Ectodermal cell (in vitro differentiated cells): ENCODE measurements around the gene ZNF587.
"Not testable (repeated sequence)": the region's sequence is repeated elsewhere in the genome, so short reads cannot be mapped to it uniquely, and the experiment has no call there.

Experiments used
- H3K27ac ChIP-seq: 2 replicates; pipeline ENCODE4 v1.7.0; 2013; ENCODE audit warnings: mild to moderate bottlenecking, low read depth, low read length; ENCODE audit not compliant: insufficient read depth, poor library complexity, severe bottlenecking
- H3K27me3 ChIP-seq: 2 replicates; pipeline ENCODE4 v1.7.0; 2013; ENCODE audit warnings: mild to moderate bottlenecking, low read length; ENCODE audit not compliant: insufficient read depth, control insufficient read depth, poor library complexity, severe bottlenecking
- H3K36me3 ChIP-seq: one replicate; pipeline ENCODE4 v1.7.0; 2013; ENCODE audit warnings: low read length; ENCODE audit not compliant: control insufficient read depth, insufficient read depth
- H3K4me1 ChIP-seq: one replicate; pipeline ENCODE4 v1.7.0; 2013; ENCODE audit warnings: low read length; ENCODE audit not compliant: control insufficient read depth, insufficient read depth
- H3K4me3 ChIP-seq: 2 replicates; pipeline ENCODE4 v1.7.0; 2013; ENCODE audit warnings: low read depth, low read length, control low read depth; ENCODE audit not compliant: insufficient read depth
- H3K9me3 ChIP-seq: 2 replicates; pipeline ENCODE4 v1.7.0; 2013; ENCODE audit warnings: mild to moderate bottlenecking, low read length, moderate library complexity; ENCODE audit not compliant: control insufficient read depth
- WGBS, 2 experiments: methylation state at CpG; one replicate each; pipeline ENCODE4 v1.1.7; 2013; ENCODE audit warnings: missing lambda C conversion rate in 2 of 2; 5-methylcytosine and 5-hydroxymethylcytosine counted together

Gene ZNF587

DNA sequence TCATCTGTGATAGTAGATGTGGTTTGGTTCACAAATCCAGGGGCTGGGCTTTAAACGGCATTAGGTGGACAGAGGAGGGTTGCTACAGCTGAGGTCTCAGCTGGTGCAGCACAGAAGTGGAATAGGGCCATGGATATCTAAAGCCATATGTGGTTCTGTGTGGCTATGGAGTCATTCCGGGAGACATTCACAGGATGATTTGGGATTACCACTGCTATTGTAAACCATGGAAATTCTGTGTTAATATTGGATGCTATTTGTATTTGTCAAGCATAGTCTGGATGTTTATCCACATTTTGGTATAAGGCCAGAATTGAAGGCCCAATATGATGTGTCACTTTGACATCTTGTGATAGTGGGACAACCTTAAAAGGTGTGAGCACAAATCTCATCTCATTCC, 26.5 kb upstream of the ZNF587 start:
- not testable (repeated sequence) for H3K27ac ChIP-seq, H3K27me3 ChIP-seq, H3K4me3 ChIP-seq, H3K9me3 ChIP-seq, H3K36me3 ChIP-seq
- H3K4me1 ChIP-seq, result peaks cover 10% of the 10 kb centered on the region
- 95 to 96% methylated on average over 2 of the region's 2 CpGs for WGBS, 2 experiments

DNA sequence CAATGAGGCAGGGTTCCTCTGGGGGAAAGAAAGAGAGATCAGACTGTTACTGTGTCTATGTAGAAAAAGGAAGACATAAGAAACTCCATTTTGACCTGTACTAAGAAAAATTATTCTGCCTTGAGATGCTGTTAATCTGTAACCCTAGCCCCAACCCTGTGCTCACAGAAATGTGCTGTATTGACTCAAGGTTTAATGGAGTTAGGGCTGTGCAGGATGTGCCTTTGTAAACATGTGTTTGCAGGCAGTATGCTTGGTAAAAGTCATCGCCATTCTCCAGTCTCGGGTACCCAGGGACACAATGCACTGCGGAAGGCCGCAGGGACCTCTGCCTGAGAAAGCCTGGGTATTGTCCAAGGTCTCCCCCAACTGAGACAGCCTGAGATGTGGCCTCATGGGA, 26.1 kb upstream of the ZNF587 start:
- H3K9me3 ChIP-seq, H3K36me3 ChIP-seq, H3K27me3 ChIP-seq, H3K4me3 ChIP-seq, H3K27ac ChIP-seq: not testable (repeated sequence)
- peaks cover 10% of the 10 kb centered on the region for H3K4me1 ChIP-seq
- 91 to 94% methylated on average over 4 of the region's 4 CpGs for WGBS, 2 experiments

DNA sequence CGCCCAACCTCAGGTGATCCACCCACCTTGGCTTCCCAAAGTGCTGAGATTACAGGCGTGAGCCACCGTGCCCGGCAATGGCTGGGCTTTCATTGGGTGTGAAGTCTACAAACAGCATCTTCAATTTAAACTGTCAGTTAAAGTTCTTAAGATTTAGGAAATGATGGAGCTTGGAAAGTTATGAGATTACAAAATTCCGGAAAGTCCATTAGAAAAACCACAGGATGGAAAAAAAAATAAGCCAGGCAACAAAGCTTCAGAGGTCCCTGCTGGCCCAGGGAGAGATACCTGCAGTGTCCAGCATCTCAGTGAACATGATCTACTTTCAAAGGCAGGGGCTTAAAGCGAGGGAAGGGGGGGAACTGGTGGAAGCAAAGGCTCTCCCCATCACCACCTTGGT, 24.1 kb upstream of the ZNF587 start:
- Histone ChIP-seq H3K9me3 (no peaks in the 10 kb centered on the region), H3K4me3 (no peak overlapping the region), H3K4me1 (peaks cover 8% of the 10 kb centered on the region), H3K27me3 (no peaks in the 10 kb centered on the region), H3K36me3 (no peaks in the 10 kb centered on the region), H3K27ac (no peak overlapping the region)
- 91 to 96% methylated on average over 6 of the region's 6 CpGs for WGBS, 2 experiments

DNA sequence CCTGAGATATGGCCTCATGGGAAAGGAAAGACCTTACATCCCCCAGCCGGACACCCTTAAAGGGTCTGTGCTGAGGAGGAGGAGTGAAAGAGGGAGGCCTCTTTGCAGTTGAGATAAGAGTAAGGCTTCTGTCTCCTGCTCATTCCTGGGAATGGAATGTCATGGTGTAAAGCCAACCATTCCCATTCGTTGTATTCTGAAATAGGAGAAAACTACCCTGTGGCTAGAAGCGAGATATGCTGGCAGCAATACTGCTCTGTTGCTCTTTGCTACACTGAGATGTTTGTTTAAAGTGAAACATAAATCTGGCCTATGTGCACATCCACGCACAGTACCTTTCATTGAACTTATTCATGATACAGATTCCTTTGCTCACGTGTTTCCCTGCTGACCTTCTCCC, 20.3 kb upstream of the ZNF587 start:
- Histone ChIP-seq H3K36me3 (no peaks in the 10 kb centered on the region), H3K4me3 (no peak overlapping the region), H3K9me3 (no peaks in the 10 kb centered on the region), H3K27ac (peak overlapping the region; percentile 86), H3K4me1 (peaks cover 8% of the 10 kb centered on the region), H3K27me3 (no peaks in the 10 kb centered on the region)
- 93 to 96% methylated on average over 5 of the region's 5 CpGs for WGBS, 2 experiments

- H3K27ac ChIP-seq, result peak within 1 kb of the TSS; percentile 86
- WGBS, 2 experiments, result 0 to 1% methylated on average over 22 of the region's 22 CpGs
- no peaks in the 10 kb centered on the region for H3K27me3 ChIP-seq
These were observed 19.5 kb upstream of the ZNF587 start, which contains the start of gene ZNF587B for GRCh38 chr19:57830071-57830602. TSS of gene ZNF587B (plus strand) at chr19:57830299. CDS start at chr19:57830529, 230 bp downstream.

DNA sequence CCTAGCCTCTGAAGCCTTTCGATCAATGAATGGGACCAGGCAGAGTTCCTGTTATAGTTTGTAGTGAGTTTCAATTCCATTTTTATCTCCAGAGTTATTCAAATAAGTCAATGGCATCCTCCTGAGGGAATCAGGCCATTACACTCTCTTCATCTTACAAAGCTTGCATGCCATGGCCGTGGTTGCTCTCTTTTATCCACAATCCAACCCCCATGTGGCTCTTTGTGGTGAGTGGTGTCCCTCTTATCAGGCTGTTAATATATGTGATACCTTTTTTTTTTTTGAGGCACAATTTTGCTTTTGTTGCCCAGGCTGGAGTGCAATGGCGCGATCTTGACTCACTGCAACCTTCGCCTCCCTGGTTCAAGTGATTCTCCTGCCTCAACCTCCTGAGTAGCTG, 12.7 kb upstream of the ZNF587 start:
- H3K4me1 ChIP-seq, H3K27me3 ChIP-seq, H3K4me3 ChIP-seq, H3K27ac ChIP-seq, H3K36me3 ChIP-seq, H3K9me3 ChIP-seq: not testable (repeated sequence)
- WGBS, 2 experiments, result 93 to 94% methylated on average over 4 to 5 of the region's 5 CpGs

More at GRCh38 chr19:57830071-57830602, 19.5 kb upstream of the ZNF587 start, which contains the start of gene ZNF587B:
- H3K4me1 ChIP-seq, result peaks cover 8% of the 10 kb centered on the region
- H3K36me3 ChIP-seq, result no peaks in the 10 kb centered on the region
- peak within 1 kb of the TSS; percentile 71 for H3K4me3 ChIP-seq
- no peaks in the 10 kb centered on the region for H3K9me3 ChIP-seq

GRCh38 chr19:57838622-57839191, 11.0 kb upstream of the ZNF587 start:
- not testable (repeated sequence) for H3K4me3 ChIP-seq, H3K36me3 ChIP-seq
- WGBS, 2 experiments, result 94 to 96% methylated on average over 4 of the region's 5 CpGs

DNA sequence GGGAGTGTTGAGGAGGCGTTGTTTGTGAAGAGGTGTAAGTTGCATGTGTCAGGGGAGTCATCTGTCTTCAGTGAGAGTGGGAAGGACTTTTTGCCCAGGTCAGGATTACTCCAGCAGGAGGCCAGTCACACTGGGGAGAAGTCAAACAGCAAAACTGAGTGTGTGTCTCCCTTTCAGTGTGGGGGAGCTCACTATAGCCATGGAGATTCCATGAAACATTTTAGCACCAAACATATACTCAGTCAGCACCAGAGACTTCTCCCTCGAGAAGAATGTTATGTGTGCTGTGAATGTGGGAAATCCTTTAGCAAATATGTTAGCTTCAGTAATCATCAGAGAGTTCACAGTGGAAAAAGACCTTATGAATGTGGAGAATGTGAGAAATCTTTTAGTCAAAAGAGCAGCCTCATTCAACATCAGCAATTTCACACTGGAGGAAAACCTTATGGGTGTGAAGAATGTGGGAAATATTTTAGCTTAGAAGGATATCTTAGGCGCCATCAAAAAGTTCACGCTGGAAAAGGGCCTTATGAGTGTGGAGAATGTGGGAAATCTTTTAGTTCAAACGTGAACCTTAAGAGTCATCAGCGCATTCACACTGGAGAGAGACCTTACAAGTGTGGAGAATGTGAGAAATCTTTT, 8.4 kb upstream of the ZNF587 start:
- no peaks in the 10 kb centered on the region for H3K9me3 ChIP-seq
- WGBS, 2 experiments, result 97 to 99% methylated on average over 5 to 6 of the region's 6 CpGs
- H3K36me3 ChIP-seq, result peaks cover 8% of the 10 kb centered on the region
- no peaks in the 10 kb centered on the region for H3K27me3 ChIP-seq
- H3K4me3 ChIP-seq, result no peak overlapping the region
- no peak overlapping the region for H3K27ac ChIP-seq
- H3K4me1 ChIP-seq, result no peaks in the 10 kb centered on the region

More at GRCh38 chr19:57838622-57839191, 11.0 kb upstream of the ZNF587 start:
- H3K9me3 ChIP-seq, H3K4me1 ChIP-seq, H3K27ac ChIP-seq, H3K27me3 ChIP-seq: not testable (repeated sequence)

DNA sequence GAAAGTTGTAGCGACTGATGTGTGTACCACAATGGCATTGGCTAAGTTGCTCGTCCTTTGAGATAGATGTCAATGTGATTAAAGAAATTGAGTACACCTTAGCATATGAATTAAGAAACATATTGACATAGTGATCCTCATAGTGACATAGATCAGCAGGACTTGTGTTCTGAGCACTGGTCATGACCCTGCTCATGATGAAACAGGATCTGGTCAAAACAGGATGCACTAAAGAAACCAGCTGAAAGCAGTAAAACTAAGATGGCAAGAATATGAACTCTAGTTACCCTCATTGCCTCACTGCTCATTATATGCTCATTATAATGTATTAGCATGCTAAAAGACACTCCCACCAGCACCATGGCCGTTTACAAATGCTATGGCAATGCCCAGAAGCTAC, 2.5 kb upstream of the ZNF587 start:
- H3K36me3 ChIP-seq, H3K9me3 ChIP-seq: not testable (repeated sequence)
- WGBS, 2 experiments, result 65 to 77% methylated on average over 2 to 3 of the region's 3 CpGs

GRCh38 chr19:57849162-57849665, 445 bp upstream of the ZNF587 start:
- 67 to 73% methylated on average over 2 of the region's 2 CpGs for WGBS, 2 experiments
- not testable (repeated sequence) for H3K9me3 ChIP-seq, H3K27me3 ChIP-seq, H3K36me3 ChIP-seq
- peaks cover 11% of the 10 kb centered on the region for H3K4me1 ChIP-seq
- peak overlapping the region; percentile 86 for H3K4me3 ChIP-seq
- peak overlapping the region; percentile 87 for H3K27ac ChIP-seq

More for the DNA sequence above, 2.5 kb upstream of the ZNF587 start:
- not testable (repeated sequence) for H3K27me3 ChIP-seq, H3K4me3 ChIP-seq, H3K27ac ChIP-seq
- H3K4me1 ChIP-seq, result peaks cover 11% of the 10 kb centered on the region
